RWPE1 (cell line): Measurements from ENCODE around the gene ING2.

Experiments
- CTCF ChIA-PET: fragments of 350-600 bp; sonication (Branson Sonifier 250); formaldehyde crosslinking; extraction: SDS; loops from one replicate; lab custom pipeline; 2021; lab: Yijun Ruan, JAX
- POLR2A ChIA-PET: fragments of 400-600 bp; formaldehyde crosslinking; extraction: SDS; loops from one replicate; lab custom pipeline; 2020; ENCODE audit warnings: antibody characterized with exemption; ENCODE audit not compliant: low non-redundant PET; lab: Yijun Ruan, JAX
- DNase-seq: peaks from one replicate; pipeline ENCODE4 v3.0.0; 2012; ENCODE audit warnings: low spot score
- H3K27ac ChIP-seq: fragments of 450-650 bp; 2 replicates; pipeline ENCODE4 v1.5.1; 2017
- TF ChIP-seq, protein P1 (sequence below): fragments of 450-650 bp; conservative IDR thresholded peaks from 2 replicates; pipeline ENCODE4 v1.5.1; 2017; ENCODE audit warnings: low read depth, mild to moderate bottlenecking

The ING2 gene

DNA sequence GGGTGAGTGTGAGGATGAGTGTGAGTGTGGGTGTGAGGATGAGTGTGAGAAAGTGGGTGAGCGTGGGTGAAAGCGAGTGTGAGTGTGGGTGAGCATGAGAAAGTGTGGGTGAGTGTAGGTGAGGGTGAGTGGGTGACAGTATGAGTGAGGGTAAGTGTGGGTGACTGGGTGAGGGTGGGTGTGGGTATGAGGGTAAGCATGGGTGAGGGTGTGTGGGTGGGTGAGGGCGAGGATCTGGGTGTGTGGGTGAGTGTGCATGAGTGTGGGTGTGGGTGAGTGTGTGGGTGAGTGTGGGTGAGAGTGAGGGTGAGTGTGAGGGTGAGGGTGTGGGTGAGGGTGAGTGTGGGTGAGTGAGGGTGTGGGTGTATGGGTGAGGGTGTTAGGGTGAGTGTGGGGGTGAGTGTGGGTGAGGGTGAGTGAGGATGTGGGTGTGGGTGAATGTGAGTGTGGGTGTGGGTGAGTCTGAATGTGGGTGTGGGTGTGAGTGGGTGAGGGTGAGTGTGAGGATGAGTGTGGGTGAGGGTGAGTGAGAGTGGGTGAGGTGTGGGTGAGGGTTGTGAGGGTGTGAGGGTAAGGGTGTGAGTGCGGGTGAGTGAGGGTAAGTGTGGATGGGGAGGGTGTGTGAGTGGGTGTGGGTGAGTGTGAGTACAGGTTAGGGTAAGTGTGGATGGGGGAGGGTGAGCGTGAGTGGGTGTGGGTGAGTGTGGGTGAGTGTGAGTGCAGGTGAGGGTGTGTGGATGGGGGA, 48.9 kb downstream of the ING2 start:
- POLR2A ChIA-PET: no interaction called here
- H3K27ac ChIP-seq: no peak overlapping the region
- CTCF ChIA-PET: no interaction called here
- TF ChIP-seq, protein P1, sequence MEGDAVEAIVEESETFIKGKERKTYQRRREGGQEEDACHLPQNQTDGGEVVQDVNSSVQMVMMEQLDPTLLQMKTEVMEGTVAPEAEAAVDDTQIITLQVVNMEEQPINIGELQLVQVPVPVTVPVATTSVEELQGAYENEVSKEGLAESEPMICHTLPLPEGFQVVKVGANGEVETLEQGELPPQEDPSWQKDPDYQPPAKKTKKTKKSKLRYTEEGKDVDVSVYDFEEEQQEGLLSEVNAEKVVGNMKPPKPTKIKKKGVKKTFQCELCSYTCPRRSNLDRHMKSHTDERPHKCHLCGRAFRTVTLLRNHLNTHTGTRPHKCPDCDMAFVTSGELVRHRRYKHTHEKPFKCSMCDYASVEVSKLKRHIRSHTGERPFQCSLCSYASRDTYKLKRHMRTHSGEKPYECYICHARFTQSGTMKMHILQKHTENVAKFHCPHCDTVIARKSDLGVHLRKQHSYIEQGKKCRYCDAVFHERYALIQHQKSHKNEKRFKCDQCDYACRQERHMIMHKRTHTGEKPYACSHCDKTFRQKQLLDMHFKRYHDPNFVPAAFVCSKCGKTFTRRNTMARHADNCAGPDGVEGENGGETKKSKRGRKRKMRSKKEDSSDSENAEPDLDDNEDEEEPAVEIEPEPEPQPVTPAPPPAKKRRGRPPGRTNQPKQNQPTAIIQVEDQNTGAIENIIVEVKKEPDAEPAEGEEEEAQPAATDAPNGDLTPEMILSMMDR: no peak
- DNase-seq: no peak

DNA sequence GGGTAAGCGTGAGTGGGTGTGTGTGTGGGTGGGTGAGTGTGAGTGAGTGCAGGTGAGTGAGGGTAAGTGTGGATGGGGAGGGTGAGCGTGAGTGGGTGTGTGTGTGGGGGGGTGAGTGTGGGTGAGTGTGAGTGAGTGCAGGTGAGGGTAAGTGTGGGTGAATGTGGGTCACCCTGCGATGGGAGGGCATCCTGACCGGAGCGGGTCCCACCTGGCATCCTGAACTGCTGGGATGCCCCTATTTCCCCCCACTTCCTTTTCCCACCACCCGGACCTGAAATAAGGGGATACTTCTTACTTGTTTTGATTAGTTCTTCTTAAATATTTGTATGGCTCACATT, 49.5 kb downstream of the ING2 start:
- ChIA-PET POLR2A (no interaction called here), CTCF (no interaction called here)
- no peak for DNase-seq
- TF ChIP-seq, protein P1: no peak
- no peak overlapping the region for H3K27ac ChIP-seq

DNA sequence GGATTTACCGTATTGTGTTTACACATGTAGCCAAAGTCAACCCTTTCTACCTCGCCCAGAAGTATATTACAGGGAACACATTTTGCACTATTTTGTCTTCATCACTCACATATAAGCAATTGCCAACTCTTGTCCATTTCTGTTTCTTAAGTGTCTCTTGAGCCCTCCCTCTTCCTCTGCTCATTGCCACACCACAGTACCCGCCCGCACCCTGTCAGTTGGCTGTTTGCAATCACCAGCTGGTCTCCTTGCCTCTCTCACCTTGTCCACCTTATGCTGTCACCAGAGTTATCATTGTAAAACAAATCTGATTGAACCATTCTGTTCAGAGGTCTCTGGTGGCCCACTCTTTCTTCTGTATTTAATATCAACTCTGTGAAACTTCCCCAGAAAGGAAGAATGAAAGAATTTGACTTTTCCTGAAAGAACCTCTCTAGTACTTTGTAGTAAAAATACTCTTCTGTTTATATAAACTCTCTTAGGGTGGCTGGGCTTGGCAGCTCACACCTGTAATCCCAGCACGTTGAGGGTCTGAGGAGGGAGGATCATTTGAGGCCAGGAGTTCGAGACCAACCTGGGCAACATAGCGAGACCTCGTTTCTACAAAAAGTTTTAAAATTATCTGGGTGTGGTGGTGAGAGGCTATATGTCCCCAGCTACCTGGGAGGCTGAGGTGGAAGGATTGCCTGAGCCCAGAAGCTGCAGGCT, 50.2 kb downstream of the ING2 start:
- no peak overlapping the region for H3K27ac ChIP-seq
- no peak for DNase-seq
- TF ChIP-seq, protein P1: no peak
- POLR2A ChIA-PET: no interaction called here
- CTCF ChIA-PET: no interaction called here

DNA sequence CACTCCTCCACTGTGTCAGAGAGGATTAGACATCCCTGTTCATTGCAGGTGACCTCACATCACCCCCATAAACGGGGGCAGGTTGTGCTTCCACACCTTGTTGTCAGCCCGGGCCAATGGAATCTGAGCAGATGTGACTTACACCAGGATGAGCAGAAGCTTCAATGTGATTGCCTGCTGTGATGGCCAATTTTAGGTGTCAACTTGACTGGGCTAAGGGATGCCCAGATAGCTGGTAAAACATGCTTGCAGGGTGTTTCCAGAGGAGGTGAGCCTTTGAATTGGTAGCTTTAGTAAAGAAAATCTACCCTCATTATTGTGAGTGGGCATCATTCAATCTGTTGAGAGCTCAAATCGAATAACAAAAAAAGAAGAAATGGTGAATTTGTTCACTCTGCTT, 52.1 kb downstream of the ING2 start:
- TF ChIP-seq, protein P1: no peak
- POLR2A ChIA-PET: no interaction called here
- CTCF ChIA-PET: interaction anchor here (0.6 kb wide), 2 partner anchors 95 to 1101 kb away, joined by 3 to 4 read pairs; no protein-coding TSS in a partner anchor
- H3K27ac ChIP-seq: no peak overlapping the region
- no peak for DNase-seq

DNA sequence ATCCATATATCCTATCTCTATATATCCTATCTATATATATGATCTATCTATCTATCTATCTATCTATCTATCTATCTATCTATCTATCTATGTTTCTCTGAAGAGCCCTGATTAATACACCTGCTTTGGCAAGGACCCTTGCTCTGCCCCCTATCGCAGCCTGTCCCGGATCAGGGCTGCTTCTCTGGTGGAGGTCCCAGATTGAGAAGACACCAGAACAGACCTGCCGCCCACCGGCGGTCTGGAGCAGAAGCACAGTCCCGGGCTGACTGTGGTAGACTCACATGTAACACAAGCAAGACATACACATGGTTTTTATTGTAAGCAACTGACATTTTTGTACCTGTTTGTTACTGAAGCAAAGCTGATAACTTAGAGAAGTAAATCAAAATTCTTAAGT, 52.8 kb downstream of the ING2 start:
- POLR2A ChIA-PET: no interaction called here
- no peak overlapping the region for H3K27ac ChIP-seq
- CTCF ChIA-PET: no interaction called here
- DNase-seq: no peak
- TF ChIP-seq, protein P1: no peak

DNA sequence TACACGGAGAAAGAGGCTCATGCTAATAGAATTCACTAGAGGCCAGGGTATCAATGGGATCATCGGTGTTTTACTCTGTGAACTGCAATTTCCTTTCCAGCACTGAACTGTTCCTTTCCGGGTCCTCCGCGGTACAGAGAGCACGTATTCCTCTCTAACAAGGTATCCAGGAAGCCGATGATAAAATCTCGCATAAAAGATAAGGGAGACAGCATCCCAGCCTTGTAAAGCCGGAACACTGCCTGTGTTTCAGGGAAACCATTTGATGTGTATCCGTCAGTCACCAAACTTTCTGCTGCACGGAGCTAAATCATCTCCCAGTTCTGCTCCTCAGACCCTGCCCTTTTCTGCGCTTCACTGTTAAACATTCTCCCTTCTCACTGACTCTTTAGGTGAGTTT, 54.0 kb downstream of the ING2 start:
- no peak overlapping the region for H3K27ac ChIP-seq

More for the DNA sequence above, 54.0 kb downstream of the ING2 start:
- TF ChIP-seq, protein P1: no peak
- ChIA-PET POLR2A (no interaction called here), CTCF (interaction anchor here (0.6 kb wide), 1 partner anchor 302 kb away, joined by 3 read pairs; no protein-coding TSS in a partner anchor)
- no peak for DNase-seq
